MM.1S (cell line): ENCODE data around the gene PTPDC1.

Experiments
- CTCF ChIP-seq: fragments of 300-600 bp; sonication (generic); IDR thresholded peaks from 2 replicates; pipeline ENCODE4 v1.5.1; 2016; ENCODE audit warnings: antibody characterized with exemption, low read length, mixed read lengths
- EZH2 ChIP-seq: fragments of 300-600 bp; sonication (generic); optimal IDR thresholded peaks from 2 replicates; pipeline ENCODE3; 2017; ENCODE audit warnings: low read depth, mild to moderate bottlenecking, antibody characterized with exemption, low read length, mixed read lengths

GRCh38 chr9:94085062-94085639, 887 bp downstream of the PTPDC1 start:
- no peak for TF ChIP-seq CTCF
- TF ChIP-seq EZH2, result no peak
